NCI-H187 (cell line): ENCODE data around the gene SLC38A10.

Experiments used
- DNase-seq, 2 experiments: peaks; one replicate each; lab custom pipeline; 2025; lab: John Stamatoyannopoulos, UW

Gene SLC38A10

DNA sequence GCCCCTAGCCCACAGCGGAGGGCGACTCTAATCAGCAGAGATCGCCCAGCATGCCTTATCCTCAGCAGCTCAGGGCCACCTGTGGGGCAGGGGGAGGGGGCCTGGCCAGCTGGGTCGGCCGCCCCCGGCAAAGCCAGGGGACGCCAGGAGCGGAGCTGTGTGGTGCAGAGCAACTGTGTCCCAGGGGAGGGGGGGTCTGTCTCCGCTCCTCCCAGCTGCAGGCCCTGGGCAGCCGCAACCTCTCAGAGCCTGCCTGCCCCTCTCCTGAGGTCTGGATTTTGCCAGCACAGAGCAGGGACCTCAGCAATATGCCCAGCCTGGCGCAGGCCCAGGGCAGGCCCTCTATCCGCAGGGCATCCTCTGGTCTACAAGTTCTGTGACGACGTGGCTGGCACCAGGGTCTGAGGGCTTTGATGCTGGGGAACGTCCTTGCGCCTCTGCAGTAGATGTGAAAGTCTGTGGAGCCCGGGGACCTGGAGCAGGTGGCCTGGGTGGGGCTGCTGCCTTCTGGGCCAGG, 36.5 kb upstream of the SLC38A10 start:
- DNase-seq = no peak

DNA sequence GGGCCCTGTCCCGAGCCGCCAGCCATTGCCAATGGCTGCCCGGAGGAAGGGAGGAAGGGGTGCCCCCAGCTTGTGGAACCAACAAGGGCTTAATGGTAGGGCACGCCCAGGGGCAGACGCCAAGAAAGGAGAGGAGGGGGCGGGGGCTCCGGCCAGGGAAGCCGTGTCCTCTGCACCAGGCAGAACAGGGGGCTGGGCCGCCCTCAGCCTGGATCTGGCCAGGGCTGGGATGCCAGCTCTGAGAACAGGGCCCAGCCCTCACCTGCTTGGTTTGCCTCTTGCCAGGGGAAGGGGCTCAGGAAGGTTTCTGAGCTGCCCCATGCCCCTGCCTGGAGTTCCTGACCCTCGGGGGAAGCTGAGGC, 35.8 kb upstream of the SLC38A10 start:
- no peak for DNase-seq

DNA sequence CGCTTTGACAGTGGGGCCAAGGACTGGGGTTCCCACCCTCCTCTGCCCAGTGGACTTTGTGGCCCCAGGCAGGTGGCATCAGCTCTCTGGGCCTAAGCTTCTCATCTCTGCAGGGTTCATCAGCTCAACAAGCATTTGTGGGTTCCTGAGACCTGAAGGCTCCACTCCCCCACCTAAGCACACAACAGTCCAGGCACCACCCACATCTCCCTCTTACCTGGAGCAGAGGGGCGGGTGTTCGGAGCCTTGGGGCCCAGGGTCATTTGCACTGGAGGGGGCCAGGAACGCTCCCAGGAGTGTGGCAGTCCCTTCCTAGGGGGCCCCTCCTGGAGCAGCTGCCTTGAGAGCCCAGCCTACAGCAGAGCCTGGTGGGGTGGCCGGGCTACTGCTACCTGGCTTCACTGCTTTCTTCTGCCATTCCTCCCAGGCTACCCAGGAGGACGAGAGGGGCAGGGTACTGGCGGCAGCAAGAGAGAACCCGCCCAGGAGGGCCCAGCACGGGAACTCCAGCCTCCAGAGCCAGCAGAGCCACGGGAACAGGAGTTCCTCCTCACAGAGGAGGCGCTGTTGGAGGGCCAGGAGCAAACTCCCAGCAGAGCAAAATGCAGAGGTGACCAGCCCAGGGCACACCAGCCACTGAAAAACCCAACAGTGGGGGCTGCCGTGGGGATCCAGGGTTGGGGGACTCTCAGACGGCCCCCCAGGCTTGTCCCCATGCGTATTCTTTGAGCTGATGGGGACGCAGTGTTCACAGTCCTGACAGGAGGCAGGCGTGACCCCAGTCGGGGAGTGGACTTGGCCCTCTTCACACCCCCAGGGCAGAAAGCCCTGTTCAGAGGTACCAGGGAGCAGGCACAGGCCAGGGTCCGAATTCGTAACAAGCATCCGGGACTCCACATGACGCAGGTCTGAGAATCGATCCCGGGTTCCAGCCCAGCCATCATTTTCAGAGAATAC, 35.1 kb upstream of the SLC38A10 start:
- no peak for DNase-seq

DNA sequence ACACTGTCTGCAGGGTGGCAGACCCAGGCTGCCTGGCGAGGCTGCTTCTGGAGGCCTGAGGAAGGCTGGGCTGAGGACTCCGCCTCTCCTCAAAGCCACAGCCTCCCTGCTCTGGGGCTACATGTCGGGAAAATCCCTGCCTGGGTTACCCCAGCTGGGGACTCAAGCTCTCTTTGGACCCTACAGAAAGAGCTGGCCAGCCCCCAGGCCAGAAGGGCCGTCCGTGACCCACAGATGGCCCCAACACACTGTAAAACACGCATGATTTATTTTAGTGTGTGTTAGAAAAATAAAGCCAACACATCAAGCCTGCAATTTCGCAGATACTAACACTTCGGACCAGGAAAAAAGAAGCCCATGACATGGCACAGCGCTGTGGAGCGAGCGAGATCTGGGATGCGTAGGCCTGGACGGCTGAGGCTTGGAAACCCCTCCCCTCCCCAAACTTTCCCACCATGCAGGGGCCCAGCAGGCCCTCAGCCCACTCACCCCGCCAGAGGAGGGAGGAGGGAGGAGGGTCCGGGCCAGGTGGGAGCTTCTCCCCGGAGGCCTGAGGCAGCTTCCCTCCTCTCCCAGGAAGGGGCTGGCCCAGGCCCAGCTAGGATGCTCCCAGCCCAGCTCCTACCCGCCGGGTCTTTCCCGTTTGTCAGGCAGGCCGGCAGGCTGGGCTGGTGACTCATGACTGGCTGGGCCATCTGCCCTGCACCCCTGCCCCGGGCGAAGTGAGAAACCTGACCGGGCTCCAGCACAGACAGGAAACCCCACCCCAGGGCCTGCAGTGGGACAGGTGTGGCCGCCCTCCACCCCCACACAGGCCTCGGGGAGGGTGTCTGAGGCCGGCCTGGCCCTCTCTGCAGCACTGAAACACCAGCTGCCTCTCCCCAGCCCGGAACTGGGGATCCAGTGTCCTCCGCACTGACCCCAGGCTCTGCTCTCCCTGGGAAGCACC, 34.1 kb upstream of the SLC38A10 start:
- no peak for DNase-seq

DNA sequence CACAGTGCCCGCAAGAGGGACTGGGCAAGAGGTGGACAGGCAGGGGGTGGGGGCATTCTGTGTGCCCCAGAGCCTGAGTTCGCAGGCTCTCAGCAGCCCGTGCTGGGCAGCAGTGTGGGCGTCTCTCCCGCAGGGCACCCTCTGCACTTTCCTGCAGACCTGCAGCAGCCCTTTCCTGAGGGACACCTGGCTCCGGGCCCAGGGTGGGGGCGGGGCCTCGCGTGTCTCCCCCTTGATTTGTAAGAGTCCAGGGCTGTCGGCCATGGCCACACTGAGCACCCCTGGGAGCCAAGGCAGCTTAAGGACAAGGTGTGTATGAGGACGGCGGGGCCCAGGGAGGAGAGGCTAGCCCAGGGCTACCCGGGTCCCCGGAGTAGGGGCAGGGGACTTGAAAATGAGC, 33.4 kb upstream of the SLC38A10 start:
- DNase-seq = no peak

DNA sequence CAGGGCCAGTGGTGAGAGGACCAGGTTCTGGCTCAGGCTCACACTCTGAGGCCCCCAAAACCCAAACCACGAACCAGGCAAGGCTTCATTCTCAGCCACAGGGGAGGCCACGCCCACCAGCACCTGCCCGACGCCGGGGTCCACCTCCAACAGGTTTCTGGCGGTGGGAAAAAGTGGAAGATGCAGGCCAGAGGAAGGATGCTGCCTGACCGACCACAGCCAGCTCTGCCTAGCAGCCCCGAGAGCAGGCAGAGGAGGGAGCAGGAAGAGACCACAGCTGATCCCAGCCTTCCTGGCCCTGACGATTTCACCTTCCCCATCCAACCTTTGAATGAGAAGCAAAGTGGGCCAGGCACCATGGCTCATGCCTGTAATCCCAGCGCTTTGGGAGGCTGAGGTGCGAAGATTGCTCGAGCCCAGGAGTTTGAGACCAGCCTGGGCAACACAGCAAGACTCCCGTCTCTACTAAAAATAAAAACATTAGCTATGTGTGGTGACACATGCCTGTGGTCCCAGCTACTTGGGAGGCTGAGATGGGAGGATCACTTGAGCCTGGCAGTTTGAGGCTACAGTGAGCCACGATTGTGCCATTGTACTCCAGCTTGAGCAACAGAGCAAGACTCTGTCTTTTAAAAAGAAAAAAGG, 30.7 kb upstream of the SLC38A10 start:
- DNase-seq = no peak

DNA sequence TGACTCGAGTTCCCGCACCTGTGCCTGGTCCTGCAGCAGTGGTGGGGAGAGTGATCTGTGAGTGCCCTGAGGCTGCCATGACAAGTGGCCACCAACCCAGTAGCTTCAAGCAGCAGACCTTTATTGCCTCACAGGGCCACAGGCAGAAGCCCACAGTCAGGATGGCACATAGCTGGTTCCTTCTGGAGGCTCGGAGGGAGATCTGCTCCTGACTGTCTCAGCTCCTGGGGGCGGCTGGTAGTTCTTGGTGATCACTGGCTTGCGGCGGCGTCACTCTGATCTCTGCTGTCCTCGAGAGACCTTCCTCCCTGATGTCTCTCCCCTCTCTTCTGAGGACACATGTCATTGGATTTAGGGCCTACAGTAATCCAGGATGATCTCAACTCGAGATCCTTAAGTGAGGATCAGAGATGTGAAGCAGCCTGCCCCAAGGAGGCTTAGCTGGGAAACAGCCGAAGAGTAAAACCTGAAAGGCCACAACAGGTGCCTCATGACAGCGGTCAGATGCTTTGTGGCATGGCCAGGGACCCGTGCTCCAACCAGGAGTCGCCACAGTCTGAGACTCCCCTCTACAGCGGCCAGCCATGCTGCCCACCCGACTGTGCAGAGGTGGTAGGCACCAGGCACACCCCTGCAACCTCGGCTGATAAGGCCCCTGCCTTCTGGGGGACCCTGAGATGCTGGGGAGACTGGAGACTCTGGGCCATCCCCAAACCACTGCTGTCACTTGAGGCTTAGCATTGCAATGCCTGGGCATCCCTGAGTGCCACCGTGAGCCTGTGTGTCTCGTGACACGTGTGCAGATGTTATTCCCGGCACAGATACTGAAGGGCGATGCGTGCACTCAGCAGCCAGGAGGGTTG, 30.0 kb upstream of the SLC38A10 start:
- no peak for DNase-seq

DNA sequence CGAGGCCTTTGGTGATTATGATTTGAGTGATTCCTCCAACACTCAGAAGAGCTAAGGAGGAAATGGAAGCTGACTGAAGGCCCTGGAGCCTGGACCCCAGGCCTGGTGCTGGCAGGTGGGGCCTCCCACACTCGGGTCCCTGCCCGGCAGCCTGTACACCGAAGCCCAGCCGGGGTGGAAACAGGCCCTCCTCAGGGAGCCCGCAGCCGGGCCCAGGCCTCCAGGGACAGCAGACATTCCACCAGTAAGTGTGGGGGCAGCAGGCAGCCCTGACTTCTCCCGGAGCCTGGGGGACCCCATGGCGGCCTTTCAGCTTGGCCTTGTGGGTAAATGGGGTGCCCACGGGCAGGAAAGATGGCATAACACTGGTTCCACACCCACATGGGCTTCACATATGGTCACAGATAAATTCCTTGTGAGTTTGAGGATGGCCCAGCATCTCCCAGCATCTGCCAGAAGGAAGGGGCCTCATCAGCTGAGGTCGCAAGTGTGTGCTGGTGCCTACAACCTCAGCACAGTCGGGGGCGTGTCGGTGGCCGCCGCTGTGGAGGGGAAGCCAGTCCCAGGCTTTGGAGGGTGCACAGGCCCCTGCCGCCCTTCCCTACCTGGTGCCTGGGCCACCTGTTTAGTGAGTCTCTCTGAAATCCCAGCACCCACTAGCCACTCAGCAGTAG, 29.2 kb upstream of the SLC38A10 start:
- no peak for DNase-seq

DNA sequence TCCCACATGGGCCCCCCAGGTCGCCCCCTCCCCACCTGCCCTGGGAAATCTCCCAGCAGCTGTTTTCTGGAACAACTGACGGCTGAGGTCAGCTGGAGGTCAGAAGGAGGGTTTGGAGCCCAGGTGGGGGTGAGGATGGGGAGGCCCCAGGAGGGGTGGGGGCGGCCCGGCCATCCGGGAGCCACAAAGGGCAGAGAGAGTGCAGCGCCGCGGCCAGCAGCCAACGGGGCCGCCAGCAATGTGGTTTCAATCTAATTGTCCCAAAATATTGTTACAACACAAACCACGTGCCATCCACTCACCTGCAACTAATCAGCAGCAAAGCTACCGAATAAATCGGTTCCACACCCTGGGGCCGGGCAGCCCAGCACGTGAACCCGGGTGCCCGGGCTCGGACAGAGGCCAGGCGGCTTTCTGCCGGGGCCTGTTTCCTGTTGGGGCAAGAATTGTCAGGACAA, 28.3 kb upstream of the SLC38A10 start:
- DNase-seq = no peak

DNA sequence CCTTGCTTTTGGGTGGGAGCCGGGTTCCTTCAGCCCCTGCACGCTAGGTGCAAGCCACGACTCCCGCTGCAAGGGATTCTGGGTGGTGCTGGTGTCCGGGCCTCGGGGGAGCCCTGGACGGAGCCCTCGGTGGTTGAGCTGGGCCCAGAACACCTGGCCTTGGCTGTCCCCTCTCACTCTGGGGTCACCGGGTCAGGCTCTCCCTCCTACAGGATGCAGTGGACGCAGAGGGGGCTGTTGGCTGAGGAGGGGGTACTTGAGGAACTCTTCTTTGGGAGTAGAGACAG, 27.9 kb upstream of the SLC38A10 start:
- DNase-seq = no peak

DNA sequence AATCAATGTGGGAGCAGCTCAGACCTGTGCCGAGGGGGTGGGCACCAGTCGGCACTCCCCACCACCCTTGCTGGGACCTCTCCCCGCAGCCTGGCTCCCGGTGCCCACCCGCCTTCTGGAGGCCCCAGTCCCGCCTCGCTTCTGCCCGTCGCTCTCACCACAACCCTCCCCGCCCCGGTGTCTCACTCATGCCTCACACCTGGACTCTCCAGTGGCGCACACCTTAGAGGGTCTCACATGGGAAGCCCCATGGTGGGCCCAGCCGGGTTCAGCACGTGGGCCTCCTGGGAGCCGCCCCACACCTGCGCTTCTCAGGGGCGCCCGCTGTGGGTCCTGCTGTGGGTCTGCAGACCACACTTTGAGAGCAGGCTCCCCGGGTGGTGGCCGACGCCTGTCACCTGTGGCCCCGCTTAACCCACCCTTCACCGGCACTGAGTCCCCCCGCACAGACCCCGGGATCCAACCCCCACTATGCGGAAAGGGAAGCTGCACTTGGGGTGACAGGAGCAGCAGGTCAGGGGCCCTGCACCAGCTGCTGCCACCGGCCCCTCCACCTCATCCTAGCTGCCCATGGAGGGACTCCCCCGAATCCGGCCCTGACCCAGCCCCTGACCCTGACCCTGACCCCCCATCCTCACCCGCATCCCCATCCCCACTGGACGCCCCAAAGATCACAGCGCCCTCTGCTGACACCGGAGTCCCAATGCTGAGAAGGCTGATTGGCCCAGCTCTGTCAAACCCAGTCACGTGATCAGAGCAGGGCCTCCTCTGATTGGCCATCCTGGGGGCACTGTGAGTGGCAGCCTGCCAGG, 27.4 kb upstream of the SLC38A10 start:
- no peak for DNase-seq

DNA sequence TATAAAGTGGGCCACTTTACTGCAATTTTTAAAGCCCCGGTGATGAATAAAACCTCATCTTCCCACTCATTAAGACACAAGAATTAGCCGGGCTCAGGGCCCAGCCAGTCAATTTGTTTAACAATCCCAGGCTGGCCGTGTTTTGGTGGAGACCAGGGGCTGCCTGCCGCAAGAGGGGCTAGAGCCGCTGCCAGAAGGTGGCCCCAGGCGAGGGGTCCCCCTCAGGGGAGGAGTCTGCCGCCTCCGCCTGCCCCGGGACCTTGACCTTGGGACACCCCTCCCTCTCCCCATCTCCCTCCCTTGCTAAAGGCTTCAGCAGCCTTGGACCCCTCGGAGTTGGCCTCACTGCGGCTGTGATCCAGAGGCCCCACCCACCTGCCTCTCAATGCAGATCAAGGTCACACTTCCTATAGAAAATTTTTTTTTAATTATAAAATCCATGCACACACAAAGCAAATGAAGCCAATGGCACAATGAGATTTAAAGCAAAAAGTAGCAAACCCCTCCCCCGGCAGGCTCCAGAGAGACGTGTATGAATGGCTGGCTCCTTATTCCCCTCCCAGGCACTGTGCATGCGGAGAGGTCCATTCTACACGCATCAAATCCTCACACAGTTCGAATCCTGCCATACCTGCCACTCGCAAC, 23.0 kb upstream of the SLC38A10 start:
- no peak for DNase-seq

DNA sequence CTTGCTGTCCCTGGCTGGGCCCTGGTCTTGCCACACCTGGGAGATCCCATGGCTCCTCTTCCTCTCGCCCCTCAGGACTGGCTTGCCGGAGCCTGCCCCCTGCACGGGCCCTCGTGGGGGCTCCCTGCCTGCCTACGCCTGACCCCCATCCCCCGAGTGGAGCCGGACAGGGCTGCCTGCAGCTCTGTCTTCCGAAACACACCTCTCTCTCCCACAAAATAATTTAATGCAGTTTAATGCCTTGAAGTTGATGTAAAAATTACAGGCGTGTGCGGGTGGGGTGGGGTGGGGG, 22.4 kb upstream of the SLC38A10 start:
- no peak for DNase-seq

DNA sequence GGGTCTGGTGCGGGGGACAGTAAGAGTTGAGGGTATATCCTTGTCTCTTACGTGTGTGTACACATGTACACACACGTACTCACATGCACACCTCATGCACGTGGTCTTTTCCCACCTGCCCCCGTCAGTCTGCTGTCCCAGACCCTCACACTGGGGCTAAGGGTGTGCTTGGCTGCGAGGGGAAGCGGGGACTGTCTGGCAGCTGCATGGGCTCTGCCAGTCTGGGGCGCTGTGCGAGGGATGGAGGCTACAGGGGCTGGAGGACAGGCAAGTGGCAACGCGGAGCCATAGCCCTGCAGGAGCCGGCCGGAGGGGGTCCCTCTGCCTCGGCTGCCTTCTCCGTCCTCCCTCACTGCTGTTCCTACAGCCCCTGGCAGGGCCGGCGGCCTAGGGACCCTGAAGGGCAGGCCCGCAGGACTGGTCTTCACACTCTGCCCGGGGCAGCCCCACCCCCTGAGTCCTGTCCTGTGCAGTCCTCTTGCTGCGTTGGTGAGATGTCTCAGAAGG, 20.8 kb upstream of the SLC38A10 start:
- DNase-seq = no peak

DNA sequence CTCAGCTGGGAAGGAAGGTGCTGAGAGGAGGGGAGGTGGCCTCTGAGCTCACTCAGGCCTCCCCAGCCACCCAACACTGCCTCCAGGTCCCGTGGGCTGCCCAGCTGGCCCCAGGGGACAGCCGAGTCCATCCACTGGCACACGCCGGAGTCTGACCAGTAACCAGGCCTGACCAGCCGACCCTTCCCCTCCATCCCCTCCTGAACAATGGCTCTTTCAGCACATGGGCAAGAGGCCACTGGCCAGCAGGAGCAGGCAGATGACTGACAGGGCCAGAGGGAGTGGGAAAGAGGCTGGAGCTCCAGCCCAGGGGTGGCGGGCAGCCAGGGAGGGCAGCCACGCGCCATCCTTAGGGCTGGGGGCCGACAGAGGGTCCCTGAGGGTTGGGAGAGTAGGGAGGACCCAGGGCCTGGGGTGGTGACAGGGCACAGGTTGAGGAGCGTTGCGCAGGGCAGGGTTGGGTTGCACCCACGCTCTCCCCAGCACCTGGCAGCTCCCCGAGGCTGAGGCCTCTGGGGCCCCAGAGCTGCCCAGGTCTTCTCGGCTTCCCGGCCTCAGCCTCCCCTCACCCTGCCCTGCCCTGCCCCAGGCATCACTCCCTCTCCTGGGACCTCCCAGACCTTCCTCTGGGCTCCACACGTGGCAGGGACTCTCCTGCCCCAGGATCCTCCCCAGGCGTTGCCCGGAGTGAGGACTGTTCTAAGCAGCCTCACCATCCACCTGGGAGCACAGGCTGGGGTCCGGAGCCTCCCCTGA, 20.2 kb upstream of the SLC38A10 start:
- DNase-seq = no peak

DNA sequence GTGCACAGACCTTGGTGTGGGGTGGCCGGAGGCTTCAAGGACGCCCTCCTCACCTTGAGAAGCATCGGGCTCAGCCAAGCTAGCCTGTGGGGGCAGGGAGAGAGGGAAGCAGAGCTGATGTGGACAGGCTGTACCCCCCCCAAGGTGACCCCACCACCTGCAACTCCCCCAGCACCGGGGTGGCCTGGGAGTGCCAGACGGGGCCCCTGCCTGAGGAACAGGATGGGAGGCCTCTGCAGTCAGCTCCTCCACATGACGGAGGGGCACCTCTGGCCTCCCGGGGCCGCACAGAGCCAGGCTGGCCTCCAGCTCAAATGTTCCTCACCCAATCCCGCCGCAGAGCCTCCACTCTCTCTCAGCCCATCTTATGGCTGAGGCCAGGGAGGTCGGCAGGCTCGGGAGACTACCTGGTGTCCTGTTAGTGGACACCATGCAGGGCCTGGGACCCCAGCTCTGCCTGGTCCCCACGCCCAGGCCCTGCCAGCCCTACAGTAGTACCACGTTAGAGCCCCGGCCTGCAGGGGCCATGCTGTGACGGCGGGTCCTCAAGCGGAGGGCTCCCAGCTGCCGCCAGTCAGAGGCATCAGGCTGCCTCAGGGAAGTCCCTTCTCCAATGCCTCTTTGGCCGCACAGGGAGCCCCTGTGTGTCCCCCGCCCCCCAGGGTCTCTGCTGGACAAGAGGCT, 19.4 kb upstream of the SLC38A10 start:
- DNase-seq = no peak

DNA sequence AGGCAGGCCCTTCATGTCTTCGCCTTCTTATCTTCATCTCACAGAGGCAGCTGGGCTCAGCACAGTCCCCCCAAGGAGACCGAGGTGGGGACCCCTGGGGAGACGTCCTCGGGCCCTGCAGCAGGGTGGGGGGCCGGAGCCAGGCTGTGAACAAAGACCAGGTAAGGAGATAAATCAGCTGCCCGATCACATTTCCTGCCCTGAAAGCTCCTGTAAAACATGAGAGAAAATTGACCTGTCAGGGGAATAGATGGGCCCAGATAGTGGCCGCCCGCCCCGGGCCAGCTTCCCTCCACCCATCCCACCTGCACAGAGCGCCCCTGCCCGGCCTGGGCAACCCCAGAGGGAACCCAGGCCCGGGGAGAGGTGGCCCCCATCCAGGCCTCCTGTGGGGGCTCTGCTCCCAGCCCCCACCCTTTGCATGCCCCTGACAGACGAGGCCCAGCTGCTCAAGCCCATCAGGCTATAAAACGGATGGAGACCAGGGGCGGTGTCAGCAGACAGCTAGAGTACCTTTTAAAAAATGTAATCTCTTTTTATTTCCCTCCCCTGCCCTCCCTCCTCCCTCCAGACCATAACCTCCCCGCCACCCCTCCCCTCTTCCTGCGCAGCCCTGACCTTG, 18.8 kb upstream of the SLC38A10 start:
- DNase-seq = no peak
